K562 (cell line): ENCODE data around the gene VPS35L. TPM values are rescaled to one million over a fixed set of nuclear protein-coding genes. Genes with fewer than 3 reads are reported as not detected.

Experiments used
- ATAC-seq: fragments of 200-7000 bp; cut with Tn5 transposase; 3 replicates; pipeline ENCODE4 v1.9.1; 2020; ENCODE audit warnings: moderate library complexity
- BruUV-seq: library from RNA; stranded (reverse); fragments of 400-500 nt; replicated peaks from 2 replicates; lab custom pipeline; 2021; lab: Mats Ljungman, UMichigan
- CTCF ChIA-PET: fragments of 300-600 bp; formaldehyde crosslinking; extraction: SDS; loops from one replicate; lab custom pipeline; 2021; ENCODE audit warnings: low intra/inter-chr PET ratio; lab: Yijun Ruan, JAX
- POLR2A ChIA-PET: fragments of 300-600, 350-650 bp; sonication (Branson Sonifier 250); formaldehyde crosslinking; extraction: SDS; loops from one replicate; lab custom pipeline; 2021; ENCODE audit warnings: antibody characterized with exemption, inconsistent platforms; lab: Yijun Ruan, JAX
- DNase-seq, 4 experiments: peaks; one replicate each; pipeline versions ENCODE4 v3.0.0 to v3.0.0-alpha.2; 2011 to 2018; ENCODE audit warnings: low spot score in 3 of 4, mixed read lengths in 3 of 4; ENCODE audit errors: extremely low read depth in 1 of 4
- FAIRE-seq: peaks from 2 replicates; lab custom pipeline; 2011; peaks lifted over from hg19 to GRCh38; lab: Jason Lieb, UNC
- H2AFZ ChIP-seq: 2 replicates; pipeline ENCODE4 v1.6.0; 2011; ENCODE audit warnings: low read depth, low read length, control low read depth, inconsistent platforms
- H3K27ac ChIP-seq: fragments of 200-600 bp; 3 replicates; pipeline ENCODE4 v1.8.0; 2011; ENCODE audit warnings: low read depth, mild to moderate bottlenecking, control low read depth, inconsistent platforms, low read length, moderate library complexity, mixed read lengths; ENCODE audit errors: extremely low read depth
- H3K27me3 ChIP-seq, 2 experiments: fragments of 300-600 bp in 1 of 2; 2 replicates in 1 of 2; 3 replicates in 1 of 2; pipeline versions ENCODE4 v1.6.0 to v1.8.0; 2011; ENCODE audit warnings: inconsistent platforms in 2 of 2, low read length in 2 of 2, mild to moderate bottlenecking in 1 of 2, mixed read lengths in 1 of 2, moderate library complexity in 1 of 2; ENCODE audit not compliant: control insufficient read depth in 2 of 2, insufficient read depth in 2 of 2
- H3K36me3 ChIP-seq: fragments of 300-600 bp; 3 replicates; pipeline ENCODE4 v1.8.0; 2011; ENCODE audit warnings: mild to moderate bottlenecking, low read length, inconsistent platforms; ENCODE audit not compliant: control insufficient read depth, insufficient read depth
- H3K4me1 ChIP-seq, 2 experiments: fragments of 200-600 bp in 1 of 2; replicated peaks in 1 of 2; 2 replicates in 1 of 2; 3 replicates in 1 of 2; pipeline versions ENCODE4 v1.5.1 to v1.8.0; 2011; ENCODE audit warnings: inconsistent platforms in 2 of 2, low read length in 2 of 2, mild to moderate bottlenecking in 1 of 2, mixed read lengths in 1 of 2, moderate library complexity in 1 of 2; ENCODE audit not compliant: control insufficient read depth in 2 of 2, insufficient read depth in 2 of 2
- H3K4me2 ChIP-seq: 2 replicates; pipeline ENCODE4 v1.6.1; 2011; ENCODE audit warnings: low read length, control low read depth, inconsistent platforms, mixed read lengths; ENCODE audit not compliant: insufficient read depth
- H3K4me3 ChIP-seq: fragments of 200-600 bp; sonication (generic), shearing (Covaris generic); 2 replicates; pipeline ENCODE4 v1.5.1; 2016; ENCODE audit warnings: control low read depth, inconsistent platforms
- H3K79me2 ChIP-seq: fragments of 200-600 bp; 3 replicates; pipeline ENCODE4 v1.8.0; 2011; ENCODE audit warnings: low read length, inconsistent platforms; ENCODE audit not compliant: control insufficient read depth, insufficient read depth
- H3K9ac ChIP-seq, 2 experiments: 2 replicates each; pipeline versions ENCODE4 v1.6.0 to v1.6.1; 2011; ENCODE audit warnings: low read depth in 2 of 2, low read length in 2 of 2, control low read depth in 1 of 2, inconsistent platforms in 1 of 2, mild to moderate bottlenecking in 1 of 2, mixed read lengths in 1 of 2; ENCODE audit not compliant: insufficient read depth in 1 of 2
- H3K9me1 ChIP-seq: one replicate; pipeline ENCODE4 v1.6.0; 2011; ENCODE audit warnings: inconsistent platforms, mild to moderate bottlenecking, low read length, moderate library complexity; ENCODE audit not compliant: control insufficient read depth, insufficient read depth
- H3K9me3 ChIP-seq: replicated peaks from 2 replicates; pipeline ENCODE4 v1.5.1; 2011; ENCODE audit warnings: low read depth, low read length, inconsistent platforms; ENCODE audit not compliant: control insufficient read depth, insufficient read depth
- H4K20me1 ChIP-seq: replicated peaks from 2 replicates; pipeline ENCODE4 v1.6.1; 2011; ENCODE audit warnings: low read length, inconsistent platforms, mixed read lengths; ENCODE audit not compliant: control insufficient read depth, insufficient read depth
- C11orf30 ChIP-seq: fragments of 450-650 bp; IDR thresholded peaks from 2 replicates; pipeline ENCODE4 v1.6.1; 2016; ENCODE audit warnings: low read depth, mild to moderate bottlenecking
- EP400 ChIP-seq: fragments of 450-650 bp; IDR thresholded peaks from 2 replicates; pipeline ENCODE4 v1.6.1; 2017; ENCODE audit warnings: antibody characterized with exemption, mild to moderate bottlenecking, moderate library complexity
- EWSR1 ChIP-seq: fragments of 450-650 bp; IDR thresholded peaks from 2 replicates; pipeline ENCODE4 v1.6.1; 2018; ENCODE audit warnings: borderline replicate concordance, mild to moderate bottlenecking, low read depth, moderate library complexity; ENCODE audit not compliant: partially characterized antibody
- HDAC2 ChIP-seq: fragments of 450-650 bp; IDR thresholded peaks from 2 replicates; pipeline ENCODE4 v1.6.1; 2016; ENCODE audit warnings: mild to moderate bottlenecking
- HNRNPK ChIP-seq: fragments of 200-400 bp; formaldehyde crosslinking; IDR thresholded peaks from one replicate; pipeline ENCODE4 v1.6.1; 2018; ENCODE audit warnings: mild to moderate bottlenecking, low read depth, low read length; ENCODE audit not compliant: poor library complexity, severe bottlenecking
- MAFF ChIP-seq: IDR thresholded peaks from 2 replicates; pipeline ENCODE4 v1.6.1; 2012; ENCODE audit warnings: low read length, improper control_type of control experiment
- MAFG ChIP-seq: fragments of 450-650 bp; conservative IDR thresholded peaks from 2 replicates; pipeline ENCODE4 v1.6.1; 2016; ENCODE audit warnings: missing genetic modification characterization, missing compliant biosample characterization
- MAFK ChIP-seq: IDR thresholded peaks from 2 replicates; pipeline ENCODE4 v1.6.1; 2011; ENCODE audit warnings: low read length, improper control_type of control experiment
- NCOA2 ChIP-seq, 2 experiments: fragments of 450-650 bp; IDR thresholded peaks; 2 replicates each; pipeline ENCODE4 v1.6.1; 2018; ENCODE audit warnings: mild to moderate bottlenecking in 2 of 2, moderate library complexity in 1 of 2; ENCODE audit not compliant: partially characterized antibody in 2 of 2
- NRF1 ChIP-seq, 2 experiments: fragments of 450-650 bp; IDR thresholded peaks in 1 of 2; conservative IDR thresholded peaks in 1 of 2; 2 replicates each; pipeline ENCODE4 v1.6.1; 2014; ENCODE audit warnings: mild to moderate bottlenecking in 2 of 2
- NUFIP1 ChIP-seq: fragments of 450-650 bp; IDR thresholded peaks from 2 replicates; pipeline ENCODE4 v1.6.1; 2018; ENCODE audit not compliant: partially characterized antibody
- POLR2B ChIP-seq: fragments of 450-650 bp; IDR thresholded peaks from 2 replicates; pipeline ENCODE4 v1.6.1; 2018; ENCODE audit warnings: low read depth; ENCODE audit not compliant: partially characterized antibody
- SMARCC2 ChIP-seq: fragments of 450-650 bp; IDR thresholded peaks from 2 replicates; pipeline ENCODE4 v1.6.1; 2017; ENCODE audit warnings: antibody characterized with exemption, moderate library complexity, mild to moderate bottlenecking, low read depth
- STAG1 ChIP-seq: sonication (generic); formaldehyde crosslinking; IDR thresholded peaks from 2 replicates; pipeline ENCODE4 v1.5.0; 2020; ENCODE audit warnings: missing genetic modification reagents, borderline replicate concordance
- ZC3H11A ChIP-seq: IDR thresholded peaks from 2 replicates; pipeline ENCODE4 v1.6.1; 2012; ENCODE audit warnings: low read depth, low read length, improper control_type of control experiment
- ZNF121 ChIP-seq: sonication (generic); formaldehyde crosslinking; conservative IDR thresholded peaks from 2 replicates; pipeline ENCODE4 v1.8.0; 2022; ENCODE audit warnings: missing genetic modification reagents
- ZNF316 ChIP-seq: fragments of 450-650 bp; IDR thresholded peaks from 2 replicates; pipeline ENCODE4 v1.6.1; 2016
- WGBS: fragments of 100-300 bp; shearing (Covaris generic); methylation state at CpG from one replicate; pipeline ENCODE4 v1.1.6; 2016; ENCODE audit warnings: low coverage, mixed read lengths; ENCODE audit not compliant: insufficient coverage; ENCODE audit errors: missing lambda C conversion rate; 5-methylcytosine and 5-hydroxymethylcytosine counted together
- in situ Hi-C: fragments of 300-500 bp; cut with MboI; formaldehyde crosslinking; loops from 4 replicates; pipeline ENCODE4 v1.15.0; 2018; ENCODE audit warnings: inconsistent platforms, mixed read lengths
- intact Hi-C: fragments of 100-400 bp; cut with micrococcal nuclease; formaldehyde crosslinking; loops from 2 replicates; pipeline ENCODE4 v1.14.2; 2022
- polyA plus RNA-seq, 8 experiments: library from polyadenylated mRNA; depleted of rRNA in 4 of 8; stranded (reverse) in 5 of 8; unstranded in 3 of 8; fragments of >200 nt; fragmentation: Nextera tagmentation in 2 of 8; fragmentation: Illumina TruSeq in 1 of 8; extraction: Ambion mirVana in 2 of 8; extraction: Trizol in 1 of 8; gene quantifications; 2 replicates each; pipeline versions ENCODE4 v1.2.1 to v1.2.3, GENCODE V29; 2011 to 2014; ENCODE audit warnings: inconsistent platforms in 1 of 8, missing spikeins in 1 of 8
- total RNA-seq, 7 experiments: library from RNA; depleted of rRNA in 6 of 7; stranded (reverse); fragments of >200 nt in 6 of 7; fragmentation: Illumina TruSeq in 2 of 7; extraction: Trizol in 2 of 7; gene quantifications; 2 replicates each; pipeline versions ENCODE4 v1.2.1 to v1.2.3, GENCODE V29; 2011 to 2021; ENCODE audit warnings: low replicate concordance in 1 of 7
- TF ChIP-seq, protein P1 (sequence below): sonication (generic); formaldehyde crosslinking; IDR thresholded peaks from 2 replicates; pipeline ENCODE4 v1.9.0; 2022; ENCODE audit warnings: mild to moderate bottlenecking, missing genetic modification reagents
- TF ChIP-seq, protein P2 (sequence below), 2 experiments: fragments of 450-650 bp; IDR thresholded peaks; 2 replicates each; pipeline ENCODE4 v1.6.1; 2016
- TF ChIP-seq, protein P3 (sequence below), 3 experiments: IDR thresholded peaks in 2 of 3; conservative IDR thresholded peaks in 1 of 3; 2 replicates each; pipeline ENCODE4 v1.5.1; 2011 to 2012; ENCODE audit warnings: low read length in 3 of 3, mild to moderate bottlenecking in 3 of 3, control low read depth in 2 of 3, improper control_type of control experiment in 1 of 3, inconsistent platforms in 1 of 3, low read depth in 1 of 3, mixed read lengths in 1 of 3, moderate library complexity in 1 of 3; ENCODE audit not compliant: insufficient read depth in 2 of 3

The VPS35L gene
- total and polyA plus RNA-seq, 9 of the 15 experiments (the other 6 are each of a cell fraction or from before 2014, with no cell fraction given), result 10.2 to 30.4 (median 20.1) TPM

DNA sequence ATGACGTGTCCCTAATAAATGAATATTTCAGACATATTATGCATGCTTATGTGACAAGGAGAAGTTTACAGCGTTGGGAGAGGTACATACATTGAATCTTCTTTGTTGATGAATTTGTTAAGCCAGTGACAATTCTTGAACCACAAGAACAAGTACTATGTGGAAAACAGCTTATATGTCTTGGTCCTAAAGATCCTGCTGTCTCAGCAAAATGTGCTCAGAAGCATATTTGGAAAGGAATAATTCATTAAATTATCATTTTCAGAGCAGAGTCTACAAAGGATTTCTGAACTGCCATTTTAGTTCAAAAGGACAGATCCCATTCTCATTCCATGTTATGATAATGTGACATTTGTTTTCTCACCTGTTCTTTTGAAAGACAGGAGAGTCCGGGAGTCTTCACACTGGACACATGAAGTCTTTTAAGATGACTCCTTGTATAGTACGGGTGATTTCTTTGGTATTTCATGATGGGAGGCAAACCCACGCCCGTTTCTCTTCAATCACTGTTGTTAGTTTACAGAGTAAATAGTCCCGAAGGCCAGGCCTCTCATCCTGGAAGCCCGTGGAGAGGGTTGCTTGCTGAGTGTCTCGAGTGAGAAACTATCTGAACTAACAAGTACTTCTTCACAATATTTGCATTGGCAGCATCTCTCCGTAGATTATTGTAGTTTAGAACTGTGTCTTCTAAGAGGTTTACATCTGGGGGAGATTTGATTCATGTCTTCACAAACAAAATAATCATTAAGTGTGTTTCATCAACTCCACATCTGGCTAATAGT, 26.7 kb downstream of the VPS35L start:
- Histone ChIP-seq H3K4me3 (no peak overlapping the region), H3K27ac (no peak overlapping the region), H3K9ac (no peak overlapping the region), H3K4me2 (no peak overlapping the region), H4K20me1 (no peaks in the 10 kb centered on the region), H3K79me2 (no peaks in the 10 kb centered on the region), H3K9me3 (peaks cover 6% of the 10 kb centered on the region; the same call in 1 of the 2 replicates), H3K4me1 (no peaks in the 10 kb centered on the region), H3K9me1 (no peaks in the 10 kb centered on the region), H2AFZ (no peak overlapping the region), H3K36me3 (peaks cover 26% of the 10 kb centered on the region; the same call in 2 of the 3 replicates), H3K27me3 (no peaks in the 10 kb centered on the region)
- FAIRE-seq, result no peak
- ChIA-PET CTCF (interaction anchor here (1.4 kb wide), 1 partner anchor 302 kb away, joined by 3 read pairs; the partner anchor contains the start of gene GPRC5B), POLR2A (no interaction called here)
- 47% methylated on average over 10 of the region's 10 CpGs for WGBS
- DNase-seq, result no peak
- in situ Hi-C loops, result no loop called here
- BruUV-seq, result no TSS peak
- intact Hi-C loops, result no loop called here
- ATAC-seq, result no peak
- TF ChIP-seq HNRNPK (no peak), NUFIP1 (no peak), NRF1 (conservative IDR thresholded peaks at IDR 0.05 in 1 of 2, IDR thresholded peaks at IDR 0.05 in 1 of 2) (no peak), MAFG (peak; percentile 50), C11orf30 (peak; percentile 64; the same call in 1 of the 2 replicates), NCOA2 (IDR thresholded peaks at IDR 0.05; ENCODE audit: partially characterized antibody in 2 of 2) (no peak), HDAC2 (no peak), STAG1 (CRISPR knock-in tag) (no peak), ZNF121 (CRISPR knock-in tag) (no peak), MAFK (peak; percentile 69), ZC3H11A (no peak), EWSR1 (no peak), MAFF (peak; percentile 63), EP400 (no peak), POLR2B (no peak), SMARCC2 (no peak), ZNF316 (peak; percentile 80)
- TF ChIP-seq, protein P1, sequence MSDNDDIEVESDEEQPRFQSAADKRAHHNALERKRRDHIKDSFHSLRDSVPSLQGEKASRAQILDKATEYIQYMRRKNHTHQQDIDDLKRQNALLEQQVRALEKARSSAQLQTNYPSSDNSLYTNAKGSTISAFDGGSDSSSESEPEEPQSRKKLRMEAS, result no peak
- TF ChIP-seq, protein P2, sequence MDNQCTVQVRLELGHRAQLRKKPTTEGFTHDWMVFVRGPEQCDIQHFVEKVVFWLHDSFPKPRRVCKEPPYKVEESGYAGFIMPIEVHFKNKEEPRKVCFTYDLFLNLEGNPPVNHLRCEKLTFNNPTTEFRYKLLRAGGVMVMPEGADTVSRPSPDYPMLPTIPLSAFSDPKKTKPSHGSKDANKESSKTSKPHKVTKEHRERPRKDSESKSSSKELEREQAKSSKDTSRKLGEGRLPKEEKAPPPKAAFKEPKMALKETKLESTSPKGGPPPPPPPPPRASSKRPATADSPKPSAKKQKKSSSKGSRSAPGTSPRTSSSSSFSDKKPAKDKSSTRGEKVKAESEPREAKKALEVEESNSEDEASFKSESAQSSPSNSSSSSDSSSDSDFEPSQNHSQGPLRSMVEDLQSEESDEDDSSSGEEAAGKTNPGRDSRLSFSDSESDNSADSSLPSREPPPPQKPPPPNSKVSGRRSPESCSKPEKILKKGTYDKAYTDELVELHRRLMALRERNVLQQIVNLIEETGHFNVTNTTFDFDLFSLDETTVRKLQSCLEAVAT (IDR thresholded peaks at IDR 0.05), result no peak
- TF ChIP-seq, protein P3, sequence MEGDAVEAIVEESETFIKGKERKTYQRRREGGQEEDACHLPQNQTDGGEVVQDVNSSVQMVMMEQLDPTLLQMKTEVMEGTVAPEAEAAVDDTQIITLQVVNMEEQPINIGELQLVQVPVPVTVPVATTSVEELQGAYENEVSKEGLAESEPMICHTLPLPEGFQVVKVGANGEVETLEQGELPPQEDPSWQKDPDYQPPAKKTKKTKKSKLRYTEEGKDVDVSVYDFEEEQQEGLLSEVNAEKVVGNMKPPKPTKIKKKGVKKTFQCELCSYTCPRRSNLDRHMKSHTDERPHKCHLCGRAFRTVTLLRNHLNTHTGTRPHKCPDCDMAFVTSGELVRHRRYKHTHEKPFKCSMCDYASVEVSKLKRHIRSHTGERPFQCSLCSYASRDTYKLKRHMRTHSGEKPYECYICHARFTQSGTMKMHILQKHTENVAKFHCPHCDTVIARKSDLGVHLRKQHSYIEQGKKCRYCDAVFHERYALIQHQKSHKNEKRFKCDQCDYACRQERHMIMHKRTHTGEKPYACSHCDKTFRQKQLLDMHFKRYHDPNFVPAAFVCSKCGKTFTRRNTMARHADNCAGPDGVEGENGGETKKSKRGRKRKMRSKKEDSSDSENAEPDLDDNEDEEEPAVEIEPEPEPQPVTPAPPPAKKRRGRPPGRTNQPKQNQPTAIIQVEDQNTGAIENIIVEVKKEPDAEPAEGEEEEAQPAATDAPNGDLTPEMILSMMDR (IDR thresholded peaks at IDR 0.05 in 2 of 3, conservative IDR thresholded peaks at IDR 0.05 in 1 of 3; ENCODE audit: insufficient read depth in 2 of 3, low read depth in 1 of 3, low read length in 3 of 3), result no peak
